ENCODE measurements around the gene MAP1B. TPM values are rescaled to one million over a fixed set of nuclear protein-coding genes. Genes with fewer than 3 reads are reported as not detected.

The MAP1B gene
- total RNA-seq, 1 donor from 2014 or later, result not detected

- Mint-ChIP-seq H3K27me3 (ENCODE audit: insufficient read depth) (peaks cover 6% of the 10 kb centered on the region), H3K4me1 (ENCODE audit: low read depth) (peaks cover 8% of the 10 kb centered on the region), H3K27ac (no peak overlapping the region), H3K9me3 (peaks cover 5% of the 10 kb centered on the region), H3K36me3 (ENCODE audit: low read depth) (no peaks in the 10 kb centered on the region), H3K4me3 (no peak overlapping the region)
- DNase-seq (ENCODE audit: low spot score), result no peak
- intact Hi-C loops (cut with micrococcal nuclease), result no loop called here
Measured at GRCh38 chr5:72199681-72200080, 92.4 kb downstream of the MAP1B start.

GRCh38 chr5:72202331-72202825 lies 95.1 kb downstream of the MAP1B start:
- Mint-ChIP-seq H3K4me3 (no peak overlapping the region), H3K27ac (no peak overlapping the region), H3K4me1 (ENCODE audit: low read depth) (no peaks in the 10 kb centered on the region), H3K9me3 (no peaks in the 10 kb centered on the region), H3K27me3 (ENCODE audit: insufficient read depth) (peaks cover 9% of the 10 kb centered on the region), H3K36me3 (ENCODE audit: low read depth) (peaks cover 3% of the 10 kb centered on the region)
- intact Hi-C loops (cut with micrococcal nuclease), result no loop called here
- DNase-seq (ENCODE audit: low spot score), result no peak

- Mint-ChIP-seq H3K27me3 (ENCODE audit: insufficient read depth) (peaks cover 12% of the 10 kb centered on the region), H3K4me1 (ENCODE audit: low read depth) (no peaks in the 10 kb centered on the region), H3K27ac (no peak overlapping the region), H3K4me3 (no peak overlapping the region), H3K36me3 (ENCODE audit: low read depth) (peaks cover 3% of the 10 kb centered on the region), H3K9me3 (no peaks in the 10 kb centered on the region)
- intact Hi-C loops (cut with micrococcal nuclease), result no loop called here
- DNase-seq (ENCODE audit: low spot score), result no peak
Measured at GRCh38 chr5:72203251-72203845, 96.1 kb downstream of the MAP1B start.

- intact Hi-C loops (cut with micrococcal nuclease), result no loop called here
- Mint-ChIP-seq H3K4me3 (no peak overlapping the region), H3K27ac (no peak overlapping the region), H3K27me3 (ENCODE audit: insufficient read depth) (peaks cover 12% of the 10 kb centered on the region), H3K4me1 (ENCODE audit: low read depth) (no peaks in the 10 kb centered on the region), H3K36me3 (ENCODE audit: low read depth) (peaks cover 3% of the 10 kb centered on the region), H3K9me3 (no peaks in the 10 kb centered on the region)
- DNase-seq (ENCODE audit: low spot score), result no peak
Measured at GRCh38 chr5:72204946-72205345, 97.7 kb downstream of the MAP1B start.

- H3K27ac Mint-ChIP-seq, result no peak overlapping the region
- no peak for DNase-seq (ENCODE audit: low spot score)
- peaks cover 12% of the 10 kb centered on the region for H3K27me3 Mint-ChIP-seq (ENCODE audit: insufficient read depth)
- no peaks in the 10 kb centered on the region for H3K4me1 Mint-ChIP-seq (ENCODE audit: low read depth)
- intact Hi-C loops (cut with micrococcal nuclease), result no loop called here
- no peak overlapping the region for H3K4me3 Mint-ChIP-seq
- H3K9me3 Mint-ChIP-seq, result no peaks in the 10 kb centered on the region
- H3K36me3 Mint-ChIP-seq (ENCODE audit: low read depth), result peaks cover 3% of the 10 kb centered on the region
Measured at GRCh38 chr5:72205431-72206009, 98.2 kb downstream of the MAP1B start.

- H3K4me1 Mint-ChIP-seq (ENCODE audit: low read depth), result no peaks in the 10 kb centered on the region
- peaks cover 3% of the 10 kb centered on the region for H3K36me3 Mint-ChIP-seq (ENCODE audit: low read depth)
- H3K9me3 Mint-ChIP-seq, result no peaks in the 10 kb centered on the region
- H3K4me3 Mint-ChIP-seq, result no peak overlapping the region
- DNase-seq (ENCODE audit: low spot score), result no peak
- peaks cover 12% of the 10 kb centered on the region for H3K27me3 Mint-ChIP-seq (ENCODE audit: insufficient read depth)
- no peak overlapping the region for H3K27ac Mint-ChIP-seq
- intact Hi-C loops (cut with micrococcal nuclease), result no loop called here
Measured at GRCh38 chr5:72206160-72206559, 98.9 kb downstream of the MAP1B start.

GRCh38 chr5:72206994-72207393 lies 99.7 kb downstream of the MAP1B start:
- DNase-seq (ENCODE audit: low spot score), result no peak
- intact Hi-C loops (cut with micrococcal nuclease), result no loop called here

GRCh38 chr5:72208324-72208926 lies 101.2 kb downstream of the MAP1B start:
- Mint-ChIP-seq H3K4me3 (no peak overlapping the region), H3K36me3 (ENCODE audit: low read depth) (peaks cover 3% of the 10 kb centered on the region), H3K27me3 (ENCODE audit: insufficient read depth) (peaks cover 12% of the 10 kb centered on the region), H3K4me1 (ENCODE audit: low read depth) (no peaks in the 10 kb centered on the region), H3K27ac (no peak overlapping the region), H3K9me3 (no peaks in the 10 kb centered on the region)
- DNase-seq (ENCODE audit: low spot score), result no peak
- intact Hi-C loops (cut with micrococcal nuclease), result no loop called here

More at GRCh38 chr5:72206994-72207393, 99.7 kb downstream of the MAP1B start:
- H3K27ac Mint-ChIP-seq, result no peak overlapping the region
- H3K9me3 Mint-ChIP-seq, result no peaks in the 10 kb centered on the region
- H3K27me3 Mint-ChIP-seq (ENCODE audit: insufficient read depth), result peaks cover 12% of the 10 kb centered on the region
- no peaks in the 10 kb centered on the region for H3K4me1 Mint-ChIP-seq (ENCODE audit: low read depth)
- no peak overlapping the region for H3K4me3 Mint-ChIP-seq
- peaks cover 3% of the 10 kb centered on the region for H3K36me3 Mint-ChIP-seq (ENCODE audit: low read depth)

- no peak for DNase-seq (ENCODE audit: low spot score)
- Mint-ChIP-seq H3K9me3 (no peaks in the 10 kb centered on the region), H3K27ac (no peak overlapping the region), H3K4me3 (no peak overlapping the region), H3K27me3 (ENCODE audit: insufficient read depth) (peaks cover 12% of the 10 kb centered on the region), H3K4me1 (ENCODE audit: low read depth) (no peaks in the 10 kb centered on the region), H3K36me3 (ENCODE audit: low read depth) (peaks cover 3% of the 10 kb centered on the region)
- intact Hi-C loops (cut with micrococcal nuclease), result no loop called here
Measured at GRCh38 chr5:72209147-72210115, 102.2 kb downstream of the MAP1B start.

- intact Hi-C loops (cut with micrococcal nuclease), result no loop called here
- no peak for DNase-seq (ENCODE audit: low spot score)
- H3K36me3 Mint-ChIP-seq (ENCODE audit: low read depth), result peaks cover 2% of the 10 kb centered on the region
- H3K4me1 Mint-ChIP-seq (ENCODE audit: low read depth), result no peaks in the 10 kb centered on the region
- no peaks in the 10 kb centered on the region for H3K9me3 Mint-ChIP-seq
- no peak overlapping the region for H3K27ac Mint-ChIP-seq
- no peak overlapping the region for H3K4me3 Mint-ChIP-seq
- H3K27me3 Mint-ChIP-seq (ENCODE audit: insufficient read depth), result peaks cover 6% of the 10 kb centered on the region
Measured at GRCh38 chr5:72210888-72211678, 103.8 kb downstream of the MAP1B start.

- intact Hi-C loops (cut with micrococcal nuclease), result no loop called here
- Mint-ChIP-seq H3K36me3 (ENCODE audit: low read depth) (peaks cover 3% of the 10 kb centered on the region), H3K4me3 (no peak overlapping the region), H3K9me3 (no peaks in the 10 kb centered on the region), H3K4me1 (ENCODE audit: low read depth) (no peaks in the 10 kb centered on the region), H3K27me3 (ENCODE audit: insufficient read depth) (peaks cover 6% of the 10 kb centered on the region), H3K27ac (no peak overlapping the region)
- DNase-seq (ENCODE audit: low spot score), result no peak
Measured at GRCh38 chr5:72212171-72212570, 104.9 kb downstream of the MAP1B start.

GRCh38 chr5:72213482-72213881 lies 106.2 kb downstream of the MAP1B start:
- Mint-ChIP-seq H3K4me3 (no peak overlapping the region), H3K4me1 (ENCODE audit: low read depth) (no peaks in the 10 kb centered on the region), H3K9me3 (no peaks in the 10 kb centered on the region), H3K36me3 (ENCODE audit: low read depth) (peaks cover 13% of the 10 kb centered on the region), H3K27me3 (ENCODE audit: insufficient read depth) (peaks cover 2% of the 10 kb centered on the region), H3K27ac (no peak overlapping the region)
- DNase-seq (ENCODE audit: low spot score), result no peak
- intact Hi-C loops (cut with micrococcal nuclease), result no loop called here

Measured in activated T-helper 1 cell treated with anti-CD3 and anti-CD28 coated beads, Interleukin-12 subunit alpha, Interleukin-12 subunit beta, Interleukin-2, Interleukin-4 antibody, amounts not matched to agents 30 ng/mL and 10 ng/mL and 1 ng/mL, durations not matched to agents 14 hours and 24 hours and 36 hours (primary cell).